HCT116 (cell line): ENCODE results near the gene ANXA4. TPM values are rescaled to one million over a fixed set of nuclear protein-coding genes. Genes with fewer than 3 reads are reported as not detected.

Experiments used
- ATAC-seq: fragments of 200-7000 bp; cut with Tn5 transposase; 2 replicates; pipeline ENCODE4 v1.9.1; 2020; ENCODE audit warnings: mild to moderate bottlenecking, moderate library complexity
- BruUV-seq: library from RNA; stranded (reverse); fragments of 400-500 nt; replicated peaks from 2 replicates; lab custom pipeline; 2021; lab: Mats Ljungman, UMichigan
- CTCF ChIA-PET: fragments of 300-600 bp; sonication (Branson Sonifier 250); formaldehyde crosslinking; loops from one replicate; lab custom pipeline; 2021; ENCODE audit warnings: antibody characterized with exemption; lab: Charles Lee
- POLR2A ChIA-PET: fragments of 300-600, 350-600 bp; sonication (Branson Sonifier 250); formaldehyde crosslinking; loops from one replicate; lab custom pipeline; 2021; ENCODE audit warnings: antibody characterized with exemption; lab: Charles Lee
- RAD21 ChIA-PET, 2 experiments: fragments of 300-600 bp; sonication (Branson Sonifier 250); formaldehyde crosslinking; loops; one replicate each; lab custom pipeline; 2023; ENCODE audit warnings: low total read pairs in 2 of 2; ENCODE audit not compliant: uncharacterized antibody in 2 of 2, unreplicated experiment in 2 of 2, low non-redundant PET in 1 of 2; lab: Charles Lee
- DNase-seq: peaks from one replicate; pipeline ENCODE4 v3.0.0-alpha.2; 2010; ENCODE audit warnings: low read depth, low spot score
- H2AFZ ChIP-seq: fragments of 200-600 bp; shearing (Covaris generic), sonication (generic); 2 replicates; pipeline ENCODE4 v1.6.1; 2017; ENCODE audit warnings: low read depth, mixed run types, mixed read lengths, antibody characterized with exemption, low read length; ENCODE audit not compliant: poor library complexity, severe bottlenecking
- H3K27ac ChIP-seq: 2 replicates; pipeline ENCODE4 v1.5.1; 2012; ENCODE audit warnings: low read depth, low read length
- H3K27me3 ChIP-seq: fragments of 200-600 bp; sonication (generic); 2 replicates; pipeline ENCODE4 v1.6.1; 2016; ENCODE audit warnings: mixed run types, low read length, mixed read lengths; ENCODE audit not compliant: insufficient read depth
- H3K36me3 ChIP-seq, 2 experiments: fragments of 200-500 bp in 1 of 2; fragments of 200-600 bp in 1 of 2; sonication (Bioruptor generic) in 1 of 2; sonication (generic) in 1 of 2; 2 replicates each; pipeline versions ENCODE4 v1.5.1 to v1.6.1; 2014 to 2016; ENCODE audit warnings: low read length in 2 of 2, inconsistent platforms in 1 of 2, mixed read lengths in 1 of 2, mixed run types in 1 of 2; ENCODE audit not compliant: insufficient read depth in 2 of 2, control insufficient read depth in 1 of 2
- H3K4me1 ChIP-seq, 2 experiments: fragments of 200-600 bp in 1 of 2; sonication (generic) in 1 of 2; 2 replicates each; pipeline versions ENCODE4 v1.5.1 to v1.6.1; 2012 to 2017; ENCODE audit warnings: low read length in 2 of 2, inconsistent platforms in 1 of 2, mild to moderate bottlenecking in 1 of 2, mixed read lengths in 1 of 2, mixed run types in 1 of 2, moderate library complexity in 1 of 2; ENCODE audit not compliant: insufficient read depth in 2 of 2, control insufficient read depth in 1 of 2
- H3K4me2 ChIP-seq: fragments of 200-600 bp; sonication (generic); 2 replicates; pipeline ENCODE4 v1.6.1; 2017; ENCODE audit warnings: mixed run types, low read length, mixed read lengths
- H3K4me3 ChIP-seq, 2 experiments: fragments of 200-600 bp in 1 of 2; sonication (generic) in 1 of 2; replicated peaks in 1 of 2; 2 replicates each; pipeline ENCODE4 v1.5.1; 2011 to 2016; ENCODE audit warnings: low read length in 2 of 2, control low read depth in 1 of 2, low read depth in 1 of 2, mild to moderate bottlenecking in 1 of 2, mixed read lengths in 1 of 2, mixed run types in 1 of 2
- H3K79me2 ChIP-seq: fragments of 200-600 bp; sonication (generic); 2 replicates; pipeline ENCODE4 v1.6.1; 2017; ENCODE audit warnings: mild to moderate bottlenecking, mixed run types, low read length, moderate library complexity, mixed read lengths; ENCODE audit not compliant: insufficient read depth
- H3K9ac ChIP-seq: fragments of 200-600 bp; sonication (generic); 2 replicates; pipeline ENCODE4 v1.6.1; 2016; ENCODE audit warnings: low read length, mixed read lengths
- H3K9me2 ChIP-seq: fragments of 200-600 bp; sonication (generic), shearing (Covaris generic); 2 replicates; pipeline ENCODE4 v1.6.1; 2017; ENCODE audit warnings: mixed run types, mild to moderate bottlenecking, moderate library complexity; ENCODE audit not compliant: insufficient read depth
- H3K9me3 ChIP-seq, 2 experiments: fragments of 200-500 bp in 1 of 2; fragments of 200-600 bp in 1 of 2; sonication (Bioruptor generic) in 1 of 2; sonication (generic) in 1 of 2; 2 replicates each; pipeline ENCODE4 v1.6.1; 2014 to 2017; ENCODE audit warnings: low read length in 2 of 2, mixed read lengths in 2 of 2, inconsistent platforms in 1 of 2, low read depth in 1 of 2, mild to moderate bottlenecking in 1 of 2, mixed run types in 1 of 2, moderate library complexity in 1 of 2; ENCODE audit not compliant: control insufficient read depth in 1 of 2, insufficient read depth in 1 of 2
- H4K20me1 ChIP-seq: fragments of 200-600 bp; sonication (generic), shearing (Covaris generic); 2 replicates; pipeline ENCODE4 v1.6.1; 2017; ENCODE audit warnings: mixed run types, mild to moderate bottlenecking, moderate library complexity; ENCODE audit not compliant: insufficient read depth
- CEBPB ChIP-seq: IDR thresholded peaks from 2 replicates; pipeline ENCODE4 v1.6.1; 2012; ENCODE audit warnings: low read depth
- EGR1 ChIP-seq: IDR thresholded peaks from 2 replicates; pipeline ENCODE4 v1.6.1; 2012; ENCODE audit warnings: low read depth
- ELF1 ChIP-seq: IDR thresholded peaks from 2 replicates; pipeline ENCODE4 v1.6.1; 2012; ENCODE audit warnings: low read depth, borderline replicate concordance
- POLR2AphosphoS5 ChIP-seq: IDR thresholded peaks from 2 replicates; pipeline ENCODE4 v1.6.1; 2011; ENCODE audit warnings: mild to moderate bottlenecking, low read depth, low read length, moderate library complexity
- SP1 ChIP-seq: IDR thresholded peaks from 2 replicates; pipeline ENCODE4 v1.6.1; 2012; ENCODE audit warnings: low read depth
- SRF ChIP-seq: IDR thresholded peaks from 2 replicates; pipeline ENCODE4 v1.6.1; 2012; ENCODE audit warnings: low read depth
- YY1 ChIP-seq: IDR thresholded peaks from 2 replicates; pipeline ENCODE4 v1.6.1; 2011; ENCODE audit warnings: low read length, low read depth, moderate library complexity, mild to moderate bottlenecking; ENCODE audit not compliant: insufficient replicate concordance; ENCODE audit errors: extremely low read depth
- ZBTB33 ChIP-seq: IDR thresholded peaks from 2 replicates; pipeline ENCODE4 v1.6.1; 2011; ENCODE audit warnings: mild to moderate bottlenecking, low read length, moderate library complexity; ENCODE audit not compliant: insufficient replicate concordance; ENCODE audit errors: extremely low read depth
- intact Hi-C: fragments of 100-400 bp; cut with micrococcal nuclease; formaldehyde crosslinking; loops from 2 replicates; pipeline ENCODE4 v1.10.0; 2022
- total RNA-seq: library from RNA; stranded (reverse); gene quantifications from one replicate; pipeline ENCODE4 v1.2.1, GENCODE V29; 2021; ENCODE audit not compliant: unreplicated experiment
- TF ChIP-seq, protein P1 (sequence below): IDR thresholded peaks from 2 replicates; pipeline ENCODE4 v1.6.1; 2012; ENCODE audit warnings: low read depth
- TF ChIP-seq, protein P2 (sequence below): IDR thresholded peaks from 2 replicates; pipeline ENCODE4 v1.6.1; 2012

ANXA4 gene
- total RNA-seq, 1 experiment from 2014 or later, result 64.6 TPM

GRCh38 chr2:69836316-69836715 lies 94.4 kb downstream of the ANXA4 start:
- no peaks in the 10 kb centered on the region for H3K27me3 ChIP-seq
- intact Hi-C loops, result no loop called here
- H3K4me1 ChIP-seq, result peaks cover 0 to 2% of the 10 kb centered on the region in 2 experiments; a peak in 1 of 4 replicates
- no peak overlapping the region for H3K27ac ChIP-seq
- H3K4me3 ChIP-seq, result no peak overlapping the region
- no peak overlapping the region for H2AFZ ChIP-seq
- DNase-seq (no peak), ATAC-seq (no peak)
- no peak for TF ChIP-seq SP1
- TF ChIP-seq SRF, result no peak
- TF ChIP-seq POLR2AphosphoS5, result no peak
- TF ChIP-seq, protein P1, sequence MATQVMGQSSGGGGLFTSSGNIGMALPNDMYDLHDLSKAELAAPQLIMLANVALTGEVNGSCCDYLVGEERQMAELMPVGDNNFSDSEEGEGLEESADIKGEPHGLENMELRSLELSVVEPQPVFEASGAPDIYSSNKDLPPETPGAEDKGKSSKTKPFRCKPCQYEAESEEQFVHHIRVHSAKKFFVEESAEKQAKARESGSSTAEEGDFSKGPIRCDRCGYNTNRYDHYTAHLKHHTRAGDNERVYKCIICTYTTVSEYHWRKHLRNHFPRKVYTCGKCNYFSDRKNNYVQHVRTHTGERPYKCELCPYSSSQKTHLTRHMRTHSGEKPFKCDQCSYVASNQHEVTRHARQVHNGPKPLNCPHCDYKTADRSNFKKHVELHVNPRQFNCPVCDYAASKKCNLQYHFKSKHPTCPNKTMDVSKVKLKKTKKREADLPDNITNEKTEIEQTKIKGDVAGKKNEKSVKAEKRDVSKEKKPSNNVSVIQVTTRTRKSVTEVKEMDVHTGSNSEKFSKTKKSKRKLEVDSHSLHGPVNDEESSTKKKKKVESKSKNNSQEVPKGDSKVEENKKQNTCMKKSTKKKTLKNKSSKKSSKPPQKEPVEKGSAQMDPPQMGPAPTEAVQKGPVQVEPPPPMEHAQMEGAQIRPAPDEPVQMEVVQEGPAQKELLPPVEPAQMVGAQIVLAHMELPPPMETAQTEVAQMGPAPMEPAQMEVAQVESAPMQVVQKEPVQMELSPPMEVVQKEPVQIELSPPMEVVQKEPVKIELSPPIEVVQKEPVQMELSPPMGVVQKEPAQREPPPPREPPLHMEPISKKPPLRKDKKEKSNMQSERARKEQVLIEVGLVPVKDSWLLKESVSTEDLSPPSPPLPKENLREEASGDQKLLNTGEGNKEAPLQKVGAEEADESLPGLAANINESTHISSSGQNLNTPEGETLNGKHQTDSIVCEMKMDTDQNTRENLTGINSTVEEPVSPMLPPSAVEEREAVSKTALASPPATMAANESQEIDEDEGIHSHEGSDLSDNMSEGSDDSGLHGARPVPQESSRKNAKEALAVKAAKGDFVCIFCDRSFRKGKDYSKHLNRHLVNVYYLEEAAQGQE, result no peak
- TF ChIP-seq ELF1, result no peak
- TF ChIP-seq YY1, result no peak
- TF ChIP-seq EGR1, result no peak
- no peak for TF ChIP-seq ZBTB33
- TF ChIP-seq CEBPB, result no peak
- TF ChIP-seq, protein P2, sequence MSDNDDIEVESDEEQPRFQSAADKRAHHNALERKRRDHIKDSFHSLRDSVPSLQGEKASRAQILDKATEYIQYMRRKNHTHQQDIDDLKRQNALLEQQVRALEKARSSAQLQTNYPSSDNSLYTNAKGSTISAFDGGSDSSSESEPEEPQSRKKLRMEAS, result no peak
- peaks cover 0 to 3% of the 10 kb centered on the region in 2 experiments; a peak in 2 of 4 replicates for H3K36me3 ChIP-seq
- peaks cover 48% of the 10 kb centered on the region for H3K79me2 ChIP-seq
- no TSS peak for BruUV-seq
- H3K4me2 ChIP-seq, result no peak overlapping the region
- RAD21 ChIA-PET, result no interaction called here
- no peaks in the 10 kb centered on the region for H4K20me1 ChIP-seq
- POLR2A ChIA-PET, result no interaction called here
- no peaks in the 10 kb centered on the region for H3K9me3 ChIP-seq
- CTCF ChIA-PET, result no interaction called here
- H3K9me2 ChIP-seq, result no peaks in the 10 kb centered on the region
- no peak overlapping the region for H3K9ac ChIP-seq
